GM12872 (cell line): ENCODE measurements around the gene MKLN1.

Experiments
- CTCF ChIP-seq: IDR thresholded peaks from 3 replicates; pipeline ENCODE4 v1.5.1; 2011; ENCODE audit warnings: low read depth, mild to moderate bottlenecking, low read length, moderate library complexity; ENCODE audit not compliant: insufficient read depth

The MKLN1 gene

GRCh38 chr7:131329176-131329570 is 1.5 kb downstream of the MKLN1 start:
- no peak for TF ChIP-seq CTCF

GRCh38 chr7:131330299-131330698 is 2.6 kb downstream of the MKLN1 start:
- TF ChIP-seq CTCF: no peak

- no peak for TF ChIP-seq CTCF
Measured at GRCh38 chr7:131331806-131332205, 4.1 kb downstream of the MKLN1 start.

GRCh38 chr7:131335639-131336381 is 8.1 kb downstream of the MKLN1 start:
- no peak for TF ChIP-seq CTCF

GRCh38 chr7:131336956-131337355 is 9.3 kb downstream of the MKLN1 start:
- no peak for TF ChIP-seq CTCF

DNA sequence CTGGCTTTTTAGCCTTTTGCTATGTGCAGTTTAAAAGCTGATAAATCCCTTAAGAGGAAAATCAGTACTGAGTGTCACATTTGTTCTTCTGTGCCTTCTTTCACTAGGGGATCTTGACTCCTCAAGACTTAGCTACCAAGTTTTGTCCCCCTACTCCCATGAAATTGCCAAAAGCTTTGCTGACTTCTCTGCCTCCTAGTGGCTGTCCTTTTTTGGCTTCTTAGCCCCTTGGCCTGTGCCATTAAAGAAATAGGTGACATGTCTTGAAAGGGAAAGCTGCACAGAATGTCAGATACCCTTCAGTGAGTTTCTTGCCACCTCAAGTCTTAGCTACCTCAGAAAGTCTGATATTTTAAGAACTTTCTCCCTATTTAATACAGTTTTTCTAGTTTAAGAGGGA is 10.5 kb downstream of the MKLN1 start:
- no peak for TF ChIP-seq CTCF

DNA sequence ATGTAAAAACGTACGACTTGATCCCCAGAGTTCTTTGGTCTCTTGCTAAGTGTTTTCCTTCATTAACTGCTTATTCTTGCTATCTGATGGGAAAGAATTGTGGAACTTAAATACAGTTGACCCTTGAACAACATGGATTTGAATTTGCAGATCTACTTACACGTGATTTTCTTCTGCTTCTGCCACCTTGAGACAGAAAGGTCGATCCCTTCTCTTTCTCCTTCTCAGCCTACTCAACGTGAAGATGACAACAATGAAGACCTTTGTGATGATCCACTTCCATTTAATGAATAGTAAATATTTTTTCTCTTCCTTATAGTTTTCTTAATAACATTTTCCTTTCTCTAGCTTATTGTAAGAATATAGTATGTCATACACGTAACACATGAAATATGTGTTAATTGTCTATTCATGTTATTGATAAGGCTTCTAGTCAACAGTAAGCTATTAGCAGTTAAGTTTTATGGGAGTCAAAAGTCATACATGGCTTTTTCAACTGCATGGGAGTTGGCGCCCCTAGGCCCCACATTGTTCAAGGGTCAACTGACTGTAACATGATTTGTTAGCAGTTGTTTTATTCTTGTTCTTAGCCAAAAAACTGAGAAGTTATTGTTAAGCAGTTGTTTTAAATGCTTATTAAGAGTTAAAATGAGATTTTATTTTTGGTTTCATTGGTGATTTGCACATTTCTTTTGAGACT is 11.2 kb downstream of the MKLN1 start:
- TF ChIP-seq CTCF: no peak
